Activated CD4-positive, alpha-beta T cell treated with anti-CD3 and anti-CD28 coated beads for 36 hours (primary cell): Measurements from ENCODE around the gene CRIP2. TPM values are rescaled to one million over a fixed set of nuclear protein-coding genes. Genes with fewer than 3 reads are reported as not detected.

Experiments
- ATAC-seq: fragments of 200-7000 bp; cut with Tn5 transposase; one replicate; pipeline ENCODE4 v1.10.0; 2021; ENCODE audit warnings: mild to moderate bottlenecking, moderate library complexity
- CTCF ChIA-PET: fragments of 350-600 bp; sonication (Branson Sonifier 250); formaldehyde crosslinking; loops from one replicate; lab custom pipeline; 2021; ENCODE audit warnings: antibody characterized with exemption; lab: Charles Lee
- POLR2A ChIA-PET: fragments of 350-600 bp; sonication (Branson Sonifier 250); formaldehyde crosslinking; loops from one replicate; lab custom pipeline; 2021; ENCODE audit warnings: antibody characterized with exemption, inconsistent platforms; lab: Charles Lee
- DNase-seq: peaks from one replicate; pipeline ENCODE4 v3.0.0-alpha.2; 2020
- H3K27ac Mint-ChIP-seq: one replicate; pipeline ENCODE4 v1.8.0; 2021; ENCODE audit warnings: mixed read lengths
- H3K27me3 Mint-ChIP-seq: one replicate; pipeline ENCODE4 v1.8.0; 2021; ENCODE audit warnings: mixed read lengths
- H3K36me3 Mint-ChIP-seq: one replicate; pipeline ENCODE4 v1.8.0; 2021; ENCODE audit warnings: low read depth, mixed read lengths
- H3K4me1 Mint-ChIP-seq: one replicate; pipeline ENCODE4 v1.8.0; 2021; ENCODE audit warnings: mixed read lengths
- H3K4me3 Mint-ChIP-seq: one replicate; pipeline ENCODE4 v1.8.0; 2021; ENCODE audit warnings: mild to moderate bottlenecking, moderate library complexity, mixed read lengths
- H3K9me3 Mint-ChIP-seq: one replicate; pipeline ENCODE4 v1.8.0; 2021; ENCODE audit warnings: low read depth, mixed read lengths
- intact Hi-C, 2 experiments: fragments of 100-400 bp; cut with DNase I in 1 of 2; cut with micrococcal nuclease in 1 of 2; formaldehyde crosslinking; loops; one replicate each; pipeline versions ENCODE4 v1.14.2 to v1.15.1; 2022 to 2024; cut with DNase I, micrococcal nuclease
- total RNA-seq, 2 experiments: library from RNA; stranded (reverse); gene quantifications; one replicate each; pipeline ENCODE4 v1.2.3, GENCODE V29; 2021

The CRIP2 gene
- total RNA-seq, 2 experiments from 2014 or later, result 1.1 to 1.2 TPM

- intact Hi-C loops, result no loop called here
- CTCF ChIA-PET, result interaction anchor here (0.6 kb wide), 1 partner anchor 184 kb away, joined by 3 read pairs; no protein-coding TSS in a partner anchor
- Mint-ChIP-seq H3K27me3 (peaks cover 11% of the 10 kb centered on the region), H3K4me3 (no peak overlapping the region), H3K9me3 (no peaks in the 10 kb centered on the region), H3K36me3 (no peaks in the 10 kb centered on the region), H3K4me1 (no peaks in the 10 kb centered on the region), H3K27ac (no peak overlapping the region)
- DNase-seq (no peak), ATAC-seq (no peak)
- POLR2A ChIA-PET, result no interaction called here
Measured at GRCh38 chr14:105505101-105505500, 30.5 kb downstream of the CRIP2 start.

- peaks cover 15% of the 10 kb centered on the region for H3K27me3 Mint-ChIP-seq
- no peak overlapping the region for H3K27ac Mint-ChIP-seq
- DNase-seq, result no peak
- CTCF ChIA-PET, result interaction anchor here (1.0 to 1.4 kb wide), 2 partner anchors 8 to 25 kb away, joined by 3 read pairs; no protein-coding TSS in a partner anchor
- H3K36me3 Mint-ChIP-seq, result no peaks in the 10 kb centered on the region
- POLR2A ChIA-PET, result interaction anchor here (0.6 kb wide), 1 partner anchor 25 kb away, joined by 3 read pairs; no protein-coding TSS in a partner anchor
- H3K4me1 Mint-ChIP-seq, result no peaks in the 10 kb centered on the region
- H3K4me3 Mint-ChIP-seq, result no peak overlapping the region
- intact Hi-C loops, result no loop called here
- no peaks in the 10 kb centered on the region for H3K9me3 Mint-ChIP-seq
- ATAC-seq, result no peak
Measured at GRCh38 chr14:105507247-105507646, 32.6 kb downstream of the CRIP2 start.

- intact Hi-C loops, result no loop called here
Measured at GRCh38 chr14:105508069-105508468, 33.4 kb downstream of the CRIP2 start.

GRCh38 chr14:105508601-105509000, 34.0 kb downstream of the CRIP2 start:
- no peaks in the 10 kb centered on the region for H3K4me1 Mint-ChIP-seq
- DNase-seq (no peak), ATAC-seq (no peak)
- no peak overlapping the region for H3K27ac Mint-ChIP-seq
- no peak overlapping the region for H3K4me3 Mint-ChIP-seq
- no peaks in the 10 kb centered on the region for H3K36me3 Mint-ChIP-seq
- CTCF ChIA-PET, result no interaction called here
- peaks cover 18% of the 10 kb centered on the region for H3K27me3 Mint-ChIP-seq
- POLR2A ChIA-PET, result no interaction called here
- no peaks in the 10 kb centered on the region for H3K9me3 Mint-ChIP-seq
- intact Hi-C loops, result no loop called here

More at GRCh38 chr14:105508069-105508468, 33.4 kb downstream of the CRIP2 start:
- ChIA-PET POLR2A (no interaction called here), CTCF (interaction anchor here (0.6 to 1.4 kb wide), 2 partner anchors 25 to 110 kb away, joined by 3 read pairs; no protein-coding TSS in a partner anchor)
- no peaks in the 10 kb centered on the region for H3K9me3 Mint-ChIP-seq
- H3K4me1 Mint-ChIP-seq, result no peaks in the 10 kb centered on the region
- H3K27ac Mint-ChIP-seq, result no peak overlapping the region
- no peaks in the 10 kb centered on the region for H3K36me3 Mint-ChIP-seq
- no peak overlapping the region for H3K4me3 Mint-ChIP-seq
- H3K27me3 Mint-ChIP-seq, result peaks cover 18% of the 10 kb centered on the region
- DNase-seq, result no peak
- no peak for ATAC-seq

- no peak for DNase-seq
- ATAC-seq, result no peak
- POLR2A ChIA-PET, result interaction anchor here (0.7 kb wide), 1 partner anchor 25 kb away, joined by 6 read pairs; no protein-coding TSS in a partner anchor
- H3K36me3 Mint-ChIP-seq, result no peaks in the 10 kb centered on the region
- H3K4me1 Mint-ChIP-seq, result no peaks in the 10 kb centered on the region
- no peak overlapping the region for H3K27ac Mint-ChIP-seq
- H3K4me3 Mint-ChIP-seq, result no peak overlapping the region
- no peaks in the 10 kb centered on the region for H3K9me3 Mint-ChIP-seq
- intact Hi-C loops, result no loop called here
- H3K27me3 Mint-ChIP-seq, result peaks cover 32% of the 10 kb centered on the region
- CTCF ChIA-PET, result interaction anchor here (0.7 kb wide), 1 partner anchor 421 kb away, joined by 3 read pairs; no protein-coding TSS in a partner anchor
Measured at GRCh38 chr14:105517096-105517495, 42.5 kb downstream of the CRIP2 start.

GRCh38 chr14:105519946-105520698, 45.5 kb downstream of the CRIP2 start:
- Mint-ChIP-seq H3K27ac (no peak overlapping the region), H3K4me3 (no peak overlapping the region), H3K36me3 (no peaks in the 10 kb centered on the region), H3K9me3 (no peaks in the 10 kb centered on the region), H3K27me3 (peaks cover 30% of the 10 kb centered on the region), H3K4me1 (no peaks in the 10 kb centered on the region)
- intact Hi-C loops, result loop anchor here in 1 of 2 experiments (10.0 kb wide), 1 partner anchor 335 kb away; the partner anchor contains the start of gene NUDT14
- ChIA-PET POLR2A (no interaction called here), CTCF (interaction anchor here (0.8 kb wide), 1 partner anchor 331 kb away, joined by 4 read pairs; no protein-coding TSS in a partner anchor)
- ATAC-seq, result no peak
- no peak for DNase-seq

- ChIA-PET CTCF (interaction anchor here (1.0 to 1.4 kb wide), 2 partner anchors 35 to 155 kb away, joined by 3 to 5 read pairs; no protein-coding TSS in a partner anchor), POLR2A (no interaction called here)
- ATAC-seq (no peak), DNase-seq (no peak)
- H3K9me3 Mint-ChIP-seq, result no peaks in the 10 kb centered on the region
- H3K4me3 Mint-ChIP-seq, result peak overlapping the region; percentile 49
- intact Hi-C loops, result loop anchor here in 1 of 2 experiments (10.0 kb wide), 1 partner anchor 341 kb away; the partner anchor contains the start of gene NUDT14
- no peak overlapping the region for H3K27ac Mint-ChIP-seq
- peaks cover 6% of the 10 kb centered on the region for H3K36me3 Mint-ChIP-seq
- peaks cover 13% of the 10 kb centered on the region for H3K4me1 Mint-ChIP-seq
- peaks cover 13% of the 10 kb centered on the region for H3K27me3 Mint-ChIP-seq
Measured at GRCh38 chr14:105525326-105525725, 50.7 kb downstream of the CRIP2 start.

- DNase-seq (peak; percentile 61), ATAC-seq (peak; percentile 18)
- POLR2A ChIA-PET, result no interaction called here
- intact Hi-C loops, result loop anchor here in 1 of 2 experiments (10.0 kb wide), 1 partner anchor 341 kb away; the partner anchor contains the start of gene NUDT14
- Mint-ChIP-seq H3K36me3 (peaks cover 6% of the 10 kb centered on the region), H3K9me3 (no peaks in the 10 kb centered on the region), H3K27me3 (peaks cover 12% of the 10 kb centered on the region), H3K27ac (peak within 1 kb of the TSS; percentile 31), H3K4me3 (peak within 1 kb of the TSS; percentile 74), H3K4me1 (peaks cover 15% of the 10 kb centered on the region)
- CTCF ChIA-PET, result interaction anchor here (1.0 to 1.4 kb wide), 2 partner anchors 36 to 156 kb away, joined by 3 to 5 read pairs; no protein-coding TSS in a partner anchor
Measured at GRCh38 chr14:105525861-105526775, 51.5 kb downstream of the CRIP2 start, which contains the start of gene TMEM121. TSS of gene TMEM121 (plus strand) at chr14:105526583. CDS start at chr14:105528835, 2,252 bp downstream.

- Mint-ChIP-seq H3K27ac (peak overlapping the region; percentile 31), H3K4me1 (peaks cover 15% of the 10 kb centered on the region), H3K36me3 (peaks cover 6% of the 10 kb centered on the region), H3K27me3 (peaks cover 12% of the 10 kb centered on the region), H3K9me3 (no peaks in the 10 kb centered on the region), H3K4me3 (peak overlapping the region; percentile 74)
- ATAC-seq, result no peak
- peak; percentile 36 for DNase-seq
- ChIA-PET CTCF (interaction anchor here (0.7 kb wide), 1 partner anchor 10 kb away, joined by 4 read pairs; no protein-coding TSS in a partner anchor), POLR2A (no interaction called here)
- intact Hi-C loops, result loop anchor here in 1 of 2 experiments (10.0 kb wide), 1 partner anchor 342 kb away; the partner anchor contains the start of gene NUDT14
Measured at GRCh38 chr14:105526776-105527380, 52.3 kb downstream of the CRIP2 start.

- H3K36me3 Mint-ChIP-seq, result peaks cover 6% of the 10 kb centered on the region
- H3K27me3 Mint-ChIP-seq, result peaks cover 10% of the 10 kb centered on the region
- CTCF ChIA-PET, result interaction anchor here (0.7 kb wide), 1 partner anchor 9 kb away, joined by 4 read pairs; no protein-coding TSS in a partner anchor
- DNase-seq (no peak), ATAC-seq (no peak)
- H3K4me1 Mint-ChIP-seq, result peaks cover 15% of the 10 kb centered on the region
- peak overlapping the region; percentile 31 for H3K27ac Mint-ChIP-seq
- POLR2A ChIA-PET, result no interaction called here
- no peaks in the 10 kb centered on the region for H3K9me3 Mint-ChIP-seq
- intact Hi-C loops, result loop anchor here in 1 of 2 experiments (10.0 kb wide), 1 partner anchor 343 kb away; the partner anchor contains the start of gene NUDT14
- peak overlapping the region; percentile 74 for H3K4me3 Mint-ChIP-seq
Measured at GRCh38 chr14:105527381-105527825, 52.8 kb downstream of the CRIP2 start.
